Neutrophil (primary cell): ENCODE measurements around the gene TUBGCP2.

Experiments used
- H3K27ac ChIP-seq: fragments of 200-600 bp; sonication (generic); 2 replicates; pipeline ENCODE4 v1.5.1; 2016; ENCODE audit warnings: mild to moderate bottlenecking, moderate library complexity
- H3K27me3 ChIP-seq: fragments of 200-600 bp; sonication (generic); 2 replicates; pipeline ENCODE4 v1.6.0; 2016; ENCODE audit warnings: mild to moderate bottlenecking
- H3K36me3 ChIP-seq: fragments of 200-600 bp; sonication (generic); 2 replicates; pipeline ENCODE4 v1.5.1; 2017
- H3K4me1 ChIP-seq, 2 experiments: fragments of 200-600 bp in 1 of 2; sonication (generic) in 1 of 2; 1 replicate in 1 of 2; 2 replicates in 1 of 2; pipeline versions ENCODE4 v1.5.1 to v1.6.1; 2013 to 2016; ENCODE audit warnings: low read depth in 1 of 2, low read length in 1 of 2, mild to moderate bottlenecking in 1 of 2, moderate library complexity in 1 of 2; ENCODE audit not compliant: control insufficient read depth in 1 of 2, insufficient read depth in 1 of 2
- H3K4me3 ChIP-seq, 2 experiments: fragments of 200-600 bp in 1 of 2; sonication (generic) in 1 of 2; 1 replicate in 1 of 2; 2 replicates in 1 of 2; pipeline ENCODE4 v1.5.1; 2013 to 2016; ENCODE audit warnings: low read depth in 1 of 2, low read length in 1 of 2, mild to moderate bottlenecking in 1 of 2, moderate library complexity in 1 of 2
- H3K9me3 ChIP-seq: fragments of 200-600 bp; sonication (generic); 2 replicates; pipeline ENCODE4 v1.5.1; 2016
- TF ChIP-seq, protein P1 (sequence below): fragments of 200-600 bp; sonication (generic); IDR thresholded peaks from 2 replicates; pipeline ENCODE4 v1.5.1; 2016; ENCODE audit warnings: antibody characterized with exemption

TUBGCP2 gene

DNA sequence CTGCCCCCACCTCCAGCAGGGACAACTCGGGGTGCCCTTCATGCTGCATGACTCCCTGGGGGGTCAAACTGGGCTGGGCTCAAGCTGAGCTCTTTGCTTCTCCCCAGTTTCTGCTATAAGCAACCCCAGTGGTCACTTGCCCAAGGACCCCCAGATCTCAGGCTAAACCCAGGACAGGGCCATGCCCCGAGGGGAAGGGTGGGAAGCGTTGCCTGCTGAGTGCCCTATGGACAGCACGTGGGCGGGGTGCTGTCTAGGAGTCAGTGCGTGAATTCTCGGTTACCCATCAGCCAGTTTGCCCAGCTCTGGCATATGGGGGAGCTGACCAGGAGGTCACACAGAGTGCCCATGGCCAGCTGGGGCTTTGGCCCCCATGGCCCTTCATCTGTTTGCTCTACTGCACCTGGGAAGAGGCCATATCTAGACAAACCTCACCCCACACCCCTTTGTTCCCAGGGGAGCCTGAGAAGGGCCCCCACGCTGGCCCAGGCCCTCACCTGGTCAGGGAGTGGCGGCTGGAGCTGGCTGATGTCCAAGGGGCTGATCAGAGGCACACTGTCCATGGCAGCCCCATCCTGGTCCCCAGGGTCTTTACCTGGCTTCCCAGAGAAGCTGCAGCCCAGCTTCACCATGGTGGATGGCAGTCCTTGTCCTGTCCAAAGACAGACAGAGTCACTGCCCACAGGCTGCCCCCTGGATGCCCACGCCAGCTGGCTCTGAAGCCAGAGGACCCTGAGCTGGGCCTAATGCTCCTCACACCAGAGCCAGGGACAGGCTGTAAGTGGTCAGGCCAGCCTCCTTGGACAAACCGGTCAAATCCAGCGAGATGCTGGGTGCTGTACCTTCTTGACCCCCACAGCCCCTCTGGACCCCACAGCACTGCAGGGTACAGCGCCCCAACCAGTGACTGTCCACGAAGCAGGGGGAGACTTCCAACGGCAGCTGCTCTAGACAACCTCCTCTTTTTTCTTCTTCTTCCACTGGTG lies 20.0 kb upstream of the TUBGCP2 start:
- Histone ChIP-seq H3K36me3 (no peaks in the 10 kb centered on the region), H3K4me3 (no peak overlapping the region), H3K4me1 (peaks cover 0 to 9% of the 10 kb centered on the region in 2 experiments), H3K9me3 (no peaks in the 10 kb centered on the region), H3K27ac (no peak overlapping the region), H3K27me3 (peaks cover 96% of the 10 kb centered on the region)
- TF ChIP-seq, protein P1, sequence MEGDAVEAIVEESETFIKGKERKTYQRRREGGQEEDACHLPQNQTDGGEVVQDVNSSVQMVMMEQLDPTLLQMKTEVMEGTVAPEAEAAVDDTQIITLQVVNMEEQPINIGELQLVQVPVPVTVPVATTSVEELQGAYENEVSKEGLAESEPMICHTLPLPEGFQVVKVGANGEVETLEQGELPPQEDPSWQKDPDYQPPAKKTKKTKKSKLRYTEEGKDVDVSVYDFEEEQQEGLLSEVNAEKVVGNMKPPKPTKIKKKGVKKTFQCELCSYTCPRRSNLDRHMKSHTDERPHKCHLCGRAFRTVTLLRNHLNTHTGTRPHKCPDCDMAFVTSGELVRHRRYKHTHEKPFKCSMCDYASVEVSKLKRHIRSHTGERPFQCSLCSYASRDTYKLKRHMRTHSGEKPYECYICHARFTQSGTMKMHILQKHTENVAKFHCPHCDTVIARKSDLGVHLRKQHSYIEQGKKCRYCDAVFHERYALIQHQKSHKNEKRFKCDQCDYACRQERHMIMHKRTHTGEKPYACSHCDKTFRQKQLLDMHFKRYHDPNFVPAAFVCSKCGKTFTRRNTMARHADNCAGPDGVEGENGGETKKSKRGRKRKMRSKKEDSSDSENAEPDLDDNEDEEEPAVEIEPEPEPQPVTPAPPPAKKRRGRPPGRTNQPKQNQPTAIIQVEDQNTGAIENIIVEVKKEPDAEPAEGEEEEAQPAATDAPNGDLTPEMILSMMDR: no peak

DNA sequence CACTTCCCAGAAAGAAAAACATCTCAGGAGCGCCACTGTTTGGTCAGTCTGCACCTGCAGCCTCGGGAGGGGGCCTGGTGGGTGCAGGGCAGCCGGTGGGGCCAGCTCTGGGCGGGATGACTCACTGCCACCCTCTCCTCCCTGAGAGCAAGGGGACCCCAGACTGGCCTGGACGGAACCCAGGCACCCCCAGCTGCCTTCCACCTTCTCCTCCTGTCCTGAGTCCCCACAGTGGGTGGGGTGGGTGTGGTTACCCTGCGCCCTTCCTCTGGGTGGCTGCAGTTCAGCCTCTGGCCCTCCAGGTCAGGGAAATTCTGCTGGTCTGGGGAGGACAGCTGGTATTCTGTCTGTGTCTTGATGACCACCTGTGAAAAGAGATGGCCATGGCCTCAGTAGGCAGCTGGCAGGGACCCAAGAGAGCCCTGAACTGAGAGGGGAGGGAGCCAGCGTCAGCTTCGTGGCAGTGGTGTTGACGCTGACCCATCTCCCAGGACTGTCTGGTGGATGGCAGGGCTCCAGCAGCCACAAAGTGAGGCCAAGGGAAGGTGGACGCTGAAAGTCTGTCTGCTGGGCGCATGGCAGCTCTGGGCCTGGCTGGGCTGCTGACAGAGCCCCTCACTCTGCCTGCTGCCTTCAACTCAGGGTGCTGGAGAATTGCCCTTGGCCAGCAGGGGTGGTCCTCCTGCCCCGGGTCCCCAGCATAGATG lies 19.1 kb upstream of the TUBGCP2 start:
- Histone ChIP-seq H3K27me3 (peaks cover 97% of the 10 kb centered on the region), H3K9me3 (no peaks in the 10 kb centered on the region), H3K4me1 (peaks cover 0 to 9% of the 10 kb centered on the region in 2 experiments), H3K4me3 (no peak overlapping the region), H3K36me3 (no peaks in the 10 kb centered on the region), H3K27ac (no peak overlapping the region)
- TF ChIP-seq, protein P1: no peak

DNA sequence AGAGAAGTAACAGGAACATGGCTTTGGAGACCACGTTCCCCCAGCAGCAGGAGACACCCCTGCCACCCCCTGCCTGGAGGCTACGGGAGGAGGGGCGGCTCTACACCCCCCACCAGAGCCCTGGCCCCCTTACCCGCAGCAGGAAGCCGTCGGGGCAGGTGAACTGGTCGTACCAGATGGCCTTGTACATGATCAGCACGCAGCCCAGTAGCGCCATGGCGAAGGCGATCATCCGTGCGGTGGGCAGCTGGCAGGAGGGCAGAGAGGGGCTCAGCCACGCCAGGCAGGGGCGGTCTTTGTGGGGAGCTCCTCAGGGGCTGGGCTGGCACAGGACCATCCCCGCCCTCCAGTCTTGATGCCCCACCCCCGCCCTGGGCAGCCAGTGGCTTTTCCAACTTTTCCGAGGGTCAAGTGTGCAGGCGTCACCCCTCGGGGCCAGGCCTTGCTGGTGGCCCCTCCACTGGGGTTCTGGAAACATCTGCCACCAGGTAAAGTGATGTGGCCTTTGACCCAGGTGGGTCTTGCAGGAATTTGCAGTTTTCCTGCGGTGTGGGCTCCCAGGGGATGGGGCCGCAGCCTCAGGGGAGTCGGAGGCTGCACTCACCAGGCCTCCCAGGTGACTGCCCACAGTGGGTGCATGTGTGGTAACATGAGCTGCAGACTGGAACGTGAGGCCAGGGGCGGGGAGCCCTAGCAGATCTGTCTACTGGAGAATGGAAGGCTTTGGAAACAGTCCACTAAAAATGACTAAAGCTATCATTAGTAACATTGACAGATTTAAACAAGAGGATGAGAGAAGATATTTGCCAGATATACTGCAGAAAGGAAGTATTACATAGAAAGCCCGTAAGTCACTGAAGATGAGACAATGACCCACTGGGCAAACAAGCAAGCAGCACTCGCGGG lies 18.3 kb upstream of the TUBGCP2 start:
- no peaks in the 10 kb centered on the region for H3K36me3 ChIP-seq

DNA sequence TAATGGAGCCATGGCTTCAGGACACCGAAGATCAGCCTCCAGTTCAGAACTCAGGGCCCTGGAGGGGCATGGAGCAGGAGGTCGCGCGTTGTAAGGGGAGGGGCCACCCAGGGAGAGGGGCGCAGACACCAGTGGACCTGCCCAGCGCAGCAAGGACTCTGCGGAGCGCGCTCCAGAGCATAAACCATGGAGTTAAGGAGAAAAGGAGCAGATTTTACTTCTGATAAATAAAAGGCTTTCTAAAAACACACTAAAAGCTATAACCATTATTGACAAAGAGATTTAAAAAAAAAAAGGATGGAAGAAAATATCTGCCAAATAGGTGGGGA lies 17.5 kb upstream of the TUBGCP2 start:
- Histone ChIP-seq H3K27ac (no peak overlapping the region), H3K9me3 (no peaks in the 10 kb centered on the region), H3K4me1 (peaks cover 0 to 9% of the 10 kb centered on the region in 2 experiments), H3K36me3 (no peaks in the 10 kb centered on the region), H3K27me3 (peaks cover 87% of the 10 kb centered on the region), H3K4me3 (no peak overlapping the region)
- TF ChIP-seq, protein P1: no peak

More for the DNA sequence above, 18.3 kb upstream of the TUBGCP2 start:
- Histone ChIP-seq H3K4me3 (no peak overlapping the region), H3K27ac (no peak overlapping the region), H3K9me3 (no peaks in the 10 kb centered on the region), H3K27me3 (peaks cover 91% of the 10 kb centered on the region), H3K4me1 (peaks cover 0 to 9% of the 10 kb centered on the region in 2 experiments)
- TF ChIP-seq, protein P1: no peak
